ENCODE data around the gene HEG1.

- TF ChIP-seq CTCF (IDR thresholded peaks at IDR 0.05 in 4 of 5, conservative IDR thresholded peaks at IDR 0.05 in 1 of 5) (no peak), POLR2A (IDR thresholded peaks at IDR 0.05) (no peak)
These were observed 24.3 kb downstream of the HEG1 start for GRCh38 chr3:125031544-125031943.

Data from gastrocnemius medialis (tissue), 4 donors.